Measurements from ENCODE around the gene FBLN7.

The FBLN7 gene

DNA sequence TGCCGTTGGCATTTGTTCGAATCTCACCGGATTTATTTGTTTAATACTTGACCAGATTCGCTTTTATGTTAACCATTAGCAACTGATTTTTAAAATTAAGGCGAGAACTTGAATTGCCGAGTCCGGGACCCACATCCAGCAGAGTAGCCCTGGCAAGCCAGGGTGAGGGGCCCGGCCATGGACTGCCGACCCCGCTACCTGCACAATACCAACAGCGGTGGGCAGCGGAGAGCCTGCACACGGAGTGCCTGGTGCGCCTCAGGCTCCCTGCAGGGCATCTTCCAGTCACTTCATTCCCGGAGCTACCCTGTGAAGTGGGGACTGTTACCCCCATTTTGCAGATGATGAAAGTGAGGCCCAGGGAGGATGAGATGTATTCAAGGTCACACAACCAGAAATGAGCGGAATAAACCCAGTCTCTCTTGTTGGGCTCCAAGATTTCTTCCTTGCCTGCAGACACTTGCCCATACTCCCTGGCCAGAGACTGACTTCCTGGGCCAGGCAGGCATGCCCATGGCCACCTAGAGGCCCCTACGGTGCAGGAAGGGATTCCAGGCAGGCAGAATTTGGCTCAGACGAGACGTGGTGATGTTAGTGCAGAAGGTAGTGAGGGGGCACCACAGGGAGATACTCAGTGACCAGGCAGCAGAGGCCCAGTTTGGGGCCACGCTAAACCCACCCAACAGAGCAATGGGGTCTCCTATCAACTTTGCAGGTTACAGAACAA lies 2.9 kb downstream of the FBLN7 start:
- DNase-seq, result no peak

- DNase-seq, result no peak
Measured at GRCh38 chr2:112141626-112142007, 3.4 kb downstream of the FBLN7 start.

DNA sequence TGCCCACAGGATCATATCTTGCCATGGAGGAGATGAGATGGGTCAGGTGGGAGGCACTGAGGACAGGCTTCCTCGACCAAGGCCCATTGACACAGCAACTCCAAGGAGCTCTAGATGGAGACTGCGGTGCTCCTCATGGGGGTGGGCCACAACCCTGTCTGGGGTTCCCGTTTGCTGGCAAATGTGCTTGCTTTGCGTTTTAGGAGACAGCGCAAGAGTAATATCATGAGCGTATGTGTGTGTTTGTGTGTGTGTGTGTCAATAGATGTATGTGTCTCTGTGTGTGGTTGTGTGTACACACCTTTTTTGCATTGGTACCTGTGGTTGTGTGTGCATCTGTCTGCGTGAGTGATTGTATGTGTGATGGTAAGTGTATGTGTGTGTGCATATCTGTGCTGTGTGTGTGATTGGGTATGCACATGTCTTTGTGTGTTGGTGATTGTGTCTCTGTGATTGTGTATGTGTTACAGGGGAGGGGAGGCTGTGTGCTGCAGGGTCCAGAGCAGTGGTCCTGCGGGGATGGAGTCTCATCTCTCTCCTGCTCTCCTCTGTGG lies 4.4 kb downstream of the FBLN7 start:
- no peak for DNase-seq

DNA sequence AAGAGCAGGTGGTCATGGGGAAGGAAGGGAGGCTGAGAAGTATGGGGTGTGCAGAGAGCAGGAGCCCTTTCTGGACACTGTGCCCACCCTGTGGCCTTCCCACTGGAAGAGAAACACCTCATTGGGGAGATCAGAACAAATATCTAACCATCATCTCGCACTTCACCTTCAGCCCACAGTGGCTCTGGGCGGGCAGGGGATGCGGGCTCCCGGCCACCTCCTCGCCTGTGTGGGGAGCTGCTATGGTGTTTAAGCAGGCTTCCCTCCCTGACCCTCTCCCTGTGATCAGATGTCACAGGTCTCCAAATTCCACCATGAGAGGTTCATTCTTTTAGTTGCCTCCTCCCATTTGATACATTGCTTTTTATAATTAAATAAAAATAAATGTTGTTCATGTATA lies 5.0 kb downstream of the FBLN7 start:
- no peak for DNase-seq

DNA sequence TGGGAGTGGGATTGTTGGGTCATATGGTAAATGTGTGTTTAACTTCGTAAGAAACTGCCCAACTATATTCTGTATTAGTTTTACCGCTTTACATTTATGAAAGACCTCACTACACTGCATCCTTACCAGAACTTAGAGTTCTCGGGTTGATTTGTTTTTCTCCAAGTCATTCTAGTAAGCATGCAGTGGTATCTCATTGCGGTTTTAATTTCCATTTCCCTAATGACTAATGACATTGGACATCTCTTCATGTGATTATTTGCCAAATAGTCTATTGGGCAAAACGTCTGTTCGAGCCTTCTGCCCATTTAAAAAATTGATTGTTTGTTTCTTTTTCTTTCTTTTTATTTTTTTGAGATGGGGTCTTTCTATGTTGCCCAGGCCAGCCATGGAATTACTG lies 6.8 kb downstream of the FBLN7 start:
- no peak for DNase-seq

GRCh38 chr2:112147382-112148168 lies 9.4 kb downstream of the FBLN7 start:
- DNase-seq, result no peak

- no peak for DNase-seq
Measured at GRCh38 chr2:112148477-112148876, 10.3 kb downstream of the FBLN7 start.

- DNase-seq, result no peak
Measured at GRCh38 chr2:112149194-112149593, 11.0 kb downstream of the FBLN7 start.

GRCh38 chr2:112149866-112150435 lies 11.8 kb downstream of the FBLN7 start:
- DNase-seq, result no peak

GRCh38 chr2:112150447-112150846 lies 12.3 kb downstream of the FBLN7 start:
- DNase-seq, result no peak

DNA sequence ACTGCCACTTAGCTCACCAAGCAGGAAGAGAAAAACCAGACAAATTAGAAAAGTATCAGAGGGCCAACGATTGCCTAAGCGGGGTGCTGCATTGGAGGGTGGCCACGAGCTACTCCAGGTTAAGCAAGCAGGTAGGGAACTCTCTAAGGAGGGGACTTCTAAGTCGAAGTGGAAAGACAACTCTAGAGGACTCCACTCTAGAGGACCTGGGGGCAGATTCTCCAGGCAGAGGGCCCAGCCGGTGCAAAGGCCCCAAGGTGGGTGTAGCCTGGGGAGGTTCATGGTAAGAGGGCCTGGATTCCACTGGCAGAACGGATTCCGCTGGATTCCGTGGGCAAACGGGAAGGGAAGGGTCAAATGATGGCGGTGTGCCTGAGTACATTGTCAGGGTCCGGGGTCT lies 12.7 kb downstream of the FBLN7 start:
- DNase-seq, result no peak

- DNase-seq, result no peak
Measured at GRCh38 chr2:112151271-112151670, 13.1 kb downstream of the FBLN7 start.

DNA sequence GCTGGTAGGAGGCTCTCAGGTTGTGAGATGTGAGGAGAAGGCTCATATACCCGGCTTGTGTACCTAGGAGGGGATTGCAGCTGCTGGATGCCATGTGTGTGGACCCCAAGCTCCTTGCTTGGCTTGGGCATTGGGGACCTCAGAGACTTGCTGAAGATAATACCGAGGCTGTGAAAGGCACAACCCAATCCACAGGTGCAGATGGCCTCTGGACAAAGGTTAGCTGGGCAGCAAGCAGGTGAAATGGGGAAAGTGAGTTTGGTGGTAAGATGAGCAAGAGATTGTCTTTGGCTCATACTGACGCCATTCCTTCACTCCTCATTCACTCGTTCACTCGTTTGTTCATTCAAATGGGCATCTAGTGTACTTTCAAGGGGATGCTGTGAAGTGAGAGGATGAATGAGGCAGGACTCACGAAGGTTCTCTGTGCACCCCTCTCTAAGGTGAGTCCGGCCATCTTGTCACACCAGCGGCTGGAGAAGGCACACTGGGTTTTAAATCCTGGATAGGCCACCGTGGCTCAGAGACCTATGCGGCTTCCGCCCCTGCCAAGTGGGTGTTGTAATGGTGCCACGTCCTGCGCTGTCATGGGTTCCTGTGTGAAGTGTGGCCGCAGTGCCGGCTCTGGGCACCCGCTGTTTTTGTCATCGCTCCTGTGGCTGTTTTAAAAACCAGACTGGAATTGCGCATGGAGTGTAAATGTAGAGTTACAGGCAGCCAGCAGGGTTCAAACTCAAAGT lies 13.7 kb downstream of the FBLN7 start:
- DNase-seq, result no peak

DNA sequence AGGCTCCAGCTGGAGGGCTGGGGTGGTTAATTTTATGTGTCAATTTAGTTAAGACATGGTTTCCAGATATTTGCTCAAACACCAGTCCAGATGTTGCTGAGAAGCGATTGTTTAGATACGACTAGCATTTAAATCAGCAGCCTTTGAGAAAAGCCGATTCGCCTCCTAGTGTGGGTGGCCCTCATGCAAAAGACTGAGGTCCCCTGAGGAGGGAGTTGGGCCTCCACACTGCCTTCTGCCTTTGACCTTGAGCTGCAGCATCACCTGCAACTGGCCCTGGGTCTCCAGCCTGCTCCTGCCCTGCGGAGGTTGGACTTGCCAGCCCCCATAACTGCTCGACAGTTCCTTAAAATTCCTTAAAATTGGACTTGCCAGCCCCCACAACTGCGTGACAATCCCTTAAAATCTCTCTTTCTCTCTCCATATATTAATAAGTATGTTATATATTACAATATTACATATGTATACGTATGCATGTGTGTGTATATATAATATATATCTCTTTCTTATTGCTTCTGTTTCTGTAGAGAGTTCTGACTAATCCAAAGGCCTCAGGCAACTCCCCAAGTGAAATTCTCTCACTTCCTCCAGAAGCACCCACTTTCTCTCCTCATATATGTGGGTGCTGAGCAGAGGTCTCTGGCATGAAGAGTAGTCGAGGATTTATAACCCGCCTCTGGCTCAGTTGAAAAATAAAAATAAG lies 14.4 kb downstream of the FBLN7 start:
- DNase-seq, result peak in 1 of 2 donors; percentile 28

- DNase-seq, result no peak
Measured at GRCh38 chr2:112153179-112153490, 14.9 kb downstream of the FBLN7 start.

GRCh38 chr2:112153501-112153900 lies 15.3 kb downstream of the FBLN7 start:
- no peak for DNase-seq

DNA sequence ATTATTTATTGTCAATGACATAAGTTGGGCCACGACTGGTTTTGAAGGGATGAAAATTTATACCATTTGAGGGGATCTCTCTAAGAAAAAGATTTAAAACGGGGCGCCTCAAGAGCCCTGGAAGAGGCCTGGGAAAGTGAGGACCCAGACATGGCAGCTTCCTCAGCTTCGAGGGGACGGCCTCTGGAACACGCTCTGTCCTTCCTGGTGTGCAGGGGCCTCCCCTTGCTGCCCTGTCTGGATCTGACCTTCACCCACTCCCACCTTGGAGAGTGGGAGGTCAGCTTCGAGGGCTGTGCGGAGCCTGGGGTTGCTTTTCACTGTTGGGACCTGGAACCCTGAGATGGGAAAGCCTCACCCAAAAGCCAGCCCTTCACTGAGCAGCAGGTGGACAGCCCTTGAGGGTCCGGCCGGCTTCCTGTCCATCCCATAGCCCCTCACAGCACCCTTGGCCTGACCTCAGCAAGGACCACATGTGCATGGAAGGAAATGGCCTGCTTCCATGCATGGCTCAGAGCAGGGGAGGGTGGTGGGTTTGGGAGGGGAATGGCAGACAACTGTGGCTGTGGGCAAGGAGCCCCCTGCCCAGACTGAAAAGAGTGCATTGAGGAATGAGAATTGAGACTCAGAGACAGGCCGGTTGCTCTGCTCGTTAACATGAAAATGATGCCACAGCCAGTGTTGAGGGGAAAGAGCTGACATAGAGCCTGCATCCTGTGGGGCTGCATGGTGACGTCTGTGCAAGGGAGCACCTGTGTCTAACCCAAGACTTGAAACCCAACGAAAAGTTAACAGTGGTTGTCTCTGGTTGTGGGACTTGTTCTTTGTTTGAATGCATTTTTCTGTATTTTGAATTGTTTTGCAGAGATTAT lies 16.3 kb downstream of the FBLN7 start:
- no peak for DNase-seq

GRCh38 chr2:112155331-112156151 lies 17.4 kb downstream of the FBLN7 start:
- DNase-seq, result peak; percentile 4 to 26

- peak in 1 of 2 donors; percentile 16 for DNase-seq
Measured at GRCh38 chr2:112156152-112156986, 18.2 kb downstream of the FBLN7 start.

Measured in inflammatory macrophage (primary cell).